Measurements from ENCODE around the gene RAB40C.

Gene RAB40C

GRCh38 chr16:575354-576196, 14.3 kb upstream of the RAB40C start:
- no peak for DNase-seq

GRCh38 chr16:576197-576822, 13.6 kb upstream of the RAB40C start:
- DNase-seq = no peak

GRCh38 chr16:576823-577201, 13.1 kb upstream of the RAB40C start:
- no peak for DNase-seq

DNA sequence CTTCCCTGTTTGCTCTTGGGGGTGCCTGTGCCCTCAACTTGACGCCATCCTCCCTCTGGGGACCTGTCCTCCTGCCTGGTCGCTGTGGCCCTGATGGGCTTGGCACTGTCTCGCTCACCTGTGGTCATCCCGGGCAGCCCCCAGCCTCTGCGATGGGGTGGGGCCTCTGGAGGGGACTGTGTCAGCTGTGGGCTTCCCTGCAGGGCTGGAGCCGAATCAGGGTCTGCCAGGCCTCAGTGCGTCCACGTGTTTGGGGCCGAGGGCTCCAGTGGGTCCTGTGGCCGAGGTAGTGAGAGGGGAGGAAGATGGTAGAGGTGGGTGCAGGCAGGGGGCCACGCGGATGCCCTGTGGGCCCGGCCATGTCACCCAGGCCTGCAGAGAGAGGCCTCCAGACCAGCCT, 12.1 kb upstream of the RAB40C start:
- no peak for DNase-seq

- no peak for DNase-seq
Observed at GRCh38 chr16:578232-578869, 11.5 kb upstream of the RAB40C start.

DNA sequence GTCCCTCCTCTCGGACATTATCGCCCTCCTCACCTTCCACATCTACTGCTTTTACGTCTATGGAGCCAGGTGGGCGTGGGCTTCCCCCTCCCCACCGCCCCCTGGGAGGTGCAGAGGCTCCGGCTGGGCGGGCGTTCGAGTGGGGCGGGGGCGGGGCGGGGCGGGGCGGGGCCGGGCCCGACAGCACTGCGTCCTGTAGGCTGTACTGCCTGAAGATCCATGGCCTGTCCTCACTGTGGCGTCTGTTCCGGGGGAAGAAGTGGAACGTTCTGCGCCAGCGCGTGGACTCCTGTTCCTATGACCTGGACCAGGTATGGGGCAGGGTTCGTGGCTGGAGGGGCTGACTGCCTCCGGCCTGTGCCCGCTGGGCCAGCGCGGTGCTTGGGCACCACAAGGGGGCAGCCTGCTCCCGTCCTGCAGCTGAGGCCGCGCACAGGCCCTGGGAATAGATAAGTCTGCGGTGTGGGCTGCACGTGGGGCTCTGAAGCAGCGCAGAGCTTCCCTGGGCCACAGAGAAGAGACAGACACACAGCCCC, 10.9 kb upstream of the RAB40C start:
- peak; percentile 69 for DNase-seq

- DNase-seq = no peak
Observed at GRCh38 chr16:580141-580945, 9.5 kb upstream of the RAB40C start.

GRCh38 chr16:580946-581498, 8.8 kb upstream of the RAB40C start:
- DNase-seq = no peak

GRCh38 chr16:582218-582613, 7.7 kb upstream of the RAB40C start:
- DNase-seq = no peak

GRCh38 chr16:582614-583331, 7.1 kb upstream of the RAB40C start:
- DNase-seq = no peak

GRCh38 chr16:583470-583814, 6.4 kb upstream of the RAB40C start:
- no peak for DNase-seq

GRCh38 chr16:583815-584591, 5.9 kb upstream of the RAB40C start:
- no peak for DNase-seq

DNA sequence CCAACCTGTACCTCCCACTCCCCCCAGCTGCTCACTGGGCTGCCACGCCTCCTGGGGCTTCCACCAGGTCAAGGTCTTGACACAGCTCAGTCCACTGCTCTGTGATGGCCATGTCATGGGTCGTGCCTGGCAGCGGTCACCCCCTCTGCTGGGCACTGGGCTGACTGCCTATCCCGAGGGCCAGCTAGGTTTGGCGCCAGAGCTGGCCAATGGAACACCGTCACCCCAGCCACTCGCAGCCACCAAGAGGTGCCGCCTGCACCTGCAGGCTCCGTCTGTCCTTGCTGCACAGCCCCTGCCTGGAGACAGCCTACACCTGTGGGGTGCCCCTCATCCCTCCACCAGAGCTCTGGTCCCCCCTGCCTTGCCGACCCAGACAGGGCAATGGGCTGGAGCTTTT, 4.5 kb upstream of the RAB40C start:
- no peak for DNase-seq

DNA sequence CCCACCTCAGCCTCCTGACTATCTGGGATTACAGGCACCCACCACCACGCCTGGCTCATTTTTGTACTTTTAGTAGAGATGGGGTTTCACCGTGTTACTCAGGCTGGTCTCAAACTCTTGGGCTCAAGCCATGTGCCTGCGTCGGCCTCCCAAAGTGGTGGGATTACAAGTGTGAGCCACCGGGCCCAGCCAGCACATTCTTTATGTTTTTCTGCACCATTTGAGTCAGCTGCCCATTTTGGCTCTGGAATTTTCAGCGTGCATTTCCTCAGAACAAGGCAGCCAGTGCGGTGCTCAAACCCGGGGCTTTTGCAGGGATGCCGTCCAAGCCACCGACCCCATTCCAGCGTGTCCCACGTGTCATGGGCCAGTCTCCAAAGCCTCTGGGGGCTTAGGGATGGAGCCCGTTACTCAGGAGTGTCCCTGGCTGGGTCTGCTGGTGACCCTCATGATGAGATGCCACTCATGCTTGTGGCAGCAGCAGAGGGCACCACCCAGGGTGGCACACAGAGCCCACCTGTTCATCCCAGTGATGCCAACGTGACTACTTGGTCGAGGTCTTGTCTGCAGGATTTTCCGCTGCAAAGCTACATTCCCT, 3.7 kb upstream of the RAB40C start:
- DNase-seq = no peak

DNA sequence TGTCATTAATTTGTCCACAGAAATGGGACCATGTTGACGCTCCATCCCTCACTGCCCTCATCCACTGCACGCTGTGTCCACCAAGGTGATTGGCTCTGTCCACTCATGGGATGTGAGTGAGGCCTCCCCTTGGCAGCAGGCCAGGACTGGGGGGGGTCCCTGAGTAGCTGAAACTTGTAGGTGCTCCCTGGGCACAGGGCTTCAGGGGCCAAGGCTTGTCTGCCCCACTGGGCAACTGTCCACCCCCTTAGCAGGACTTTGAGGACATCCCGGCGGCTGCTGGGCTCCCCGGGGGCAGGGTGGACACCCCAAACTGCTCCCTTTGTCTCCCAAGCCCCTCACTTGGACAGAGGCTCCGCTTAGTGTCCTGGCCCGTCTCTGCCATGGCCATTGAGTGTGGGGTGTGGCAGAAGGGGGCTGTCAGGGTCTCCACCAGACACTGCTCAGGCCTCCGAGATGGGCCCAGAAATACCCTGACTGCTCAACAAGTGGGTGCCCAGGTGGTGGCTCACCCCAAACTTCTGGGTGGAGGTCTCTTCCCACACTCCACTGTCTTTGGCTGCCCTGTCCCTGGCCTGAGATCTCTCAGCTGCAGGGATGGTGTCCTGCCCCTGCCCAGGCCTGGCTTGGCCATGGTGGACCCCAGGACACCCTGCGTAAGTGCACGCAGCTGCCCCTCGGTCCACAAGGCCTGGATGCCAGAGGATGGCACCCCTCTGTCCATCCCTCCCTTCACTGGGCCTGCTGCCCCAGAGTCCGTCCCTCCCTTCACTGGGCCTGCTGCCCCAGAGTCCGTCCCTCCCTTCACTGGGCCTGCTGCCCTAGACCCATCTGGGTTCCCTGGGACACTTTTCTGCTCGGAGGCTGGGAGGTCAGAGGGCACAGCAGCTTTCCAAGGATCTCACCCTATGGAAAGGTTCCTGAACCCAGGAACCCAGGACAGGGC, 2.9 kb upstream of the RAB40C start:
- DNase-seq = no peak

GRCh38 chr16:588639-588888, 1.3 kb upstream of the RAB40C start:
- DNase-seq = peak; percentile 68

GRCh38 chr16:588889-589657, 793 bp upstream of the RAB40C start:
- DNase-seq = peak; percentile 96

GRCh38 chr16:590188-590814, 435 bp downstream of the RAB40C start:
- no peak for DNase-seq

DNA sequence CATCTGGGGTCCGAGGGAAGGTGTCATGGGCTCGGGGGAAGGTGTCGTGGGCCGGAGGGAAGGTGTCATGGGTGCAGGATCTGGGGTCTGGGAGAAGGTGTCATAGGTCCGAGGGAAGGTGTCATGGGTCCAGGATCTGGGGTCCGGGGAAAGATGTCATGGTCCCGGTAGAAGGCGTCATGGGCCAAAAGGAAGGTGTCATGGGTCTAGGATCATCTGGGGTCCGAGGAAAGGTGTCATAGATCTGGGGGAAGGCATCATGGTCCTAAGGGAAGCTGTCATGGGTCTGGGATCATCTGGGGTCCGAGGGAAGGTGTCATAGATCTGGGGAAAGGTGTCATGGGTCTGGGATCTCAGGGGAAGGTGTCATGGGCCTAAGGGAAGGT, 942 bp downstream of the RAB40C start:
- no peak for DNase-seq
